Inflammatory macrophage (primary cell): ENCODE results near the gene AKR1D1.
"Not testable (repeated sequence)": the region's sequence is repeated elsewhere in the genome, so short reads cannot be mapped to it uniquely, and the experiment has no call there.

Experiments used
- DNase-seq, 2 donors: peaks; one replicate each; pipeline ENCODE4 v3.0.0-alpha.2; 2020 to 2022

AKR1D1 gene

GRCh38 chr7:138125119-138125518 lies 48.9 kb downstream of the AKR1D1 start:
- DNase-seq = peak; percentile 22 to 52

- peak; percentile 92 to 96 for DNase-seq
These were observed 49.4 kb downstream of the AKR1D1 start for GRCh38 chr7:138125598-138126111.

DNA sequence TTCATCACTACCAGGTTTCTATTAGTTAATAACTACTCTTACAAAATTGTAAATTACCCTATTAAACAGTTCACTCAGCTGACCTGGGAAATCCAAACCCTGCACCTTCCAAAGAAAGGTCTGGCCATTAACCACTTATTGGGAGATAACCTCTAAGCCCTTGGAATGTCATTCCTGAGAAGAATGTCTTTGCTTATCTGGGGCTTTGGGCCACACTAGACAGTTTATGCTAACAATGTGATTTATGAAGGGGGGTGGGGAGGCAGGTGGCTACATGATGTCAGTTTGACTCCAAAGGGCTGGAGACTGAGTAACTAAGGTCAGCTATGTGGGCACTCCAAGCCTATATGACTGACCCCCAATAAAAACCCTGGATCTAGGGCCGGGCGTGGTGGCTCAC lies 50.7 kb downstream of the AKR1D1 start:
- DNase-seq = no peak

DNA sequence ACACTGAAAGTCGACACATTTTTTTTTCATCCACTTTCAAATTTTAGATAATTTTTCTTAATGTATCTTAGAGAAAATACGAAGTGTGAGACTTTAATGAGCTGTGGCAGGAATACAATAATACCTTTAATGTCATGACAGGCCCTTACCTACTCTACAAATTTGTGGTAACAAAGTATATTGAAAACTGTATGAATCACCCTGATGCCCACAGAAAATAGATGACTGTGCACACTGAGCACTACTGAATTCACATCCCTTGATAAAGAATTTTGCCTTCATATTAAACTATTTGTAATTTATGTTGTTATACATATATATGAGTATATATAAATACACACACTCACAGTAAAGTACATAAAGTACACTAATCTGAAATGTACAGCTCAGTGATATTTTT lies 51.7 kb downstream of the AKR1D1 start:
- DNase-seq = no peak

- DNase-seq = no peak
These were observed 53.4 kb downstream of the AKR1D1 start for GRCh38 chr7:138129551-138130165.

DNA sequence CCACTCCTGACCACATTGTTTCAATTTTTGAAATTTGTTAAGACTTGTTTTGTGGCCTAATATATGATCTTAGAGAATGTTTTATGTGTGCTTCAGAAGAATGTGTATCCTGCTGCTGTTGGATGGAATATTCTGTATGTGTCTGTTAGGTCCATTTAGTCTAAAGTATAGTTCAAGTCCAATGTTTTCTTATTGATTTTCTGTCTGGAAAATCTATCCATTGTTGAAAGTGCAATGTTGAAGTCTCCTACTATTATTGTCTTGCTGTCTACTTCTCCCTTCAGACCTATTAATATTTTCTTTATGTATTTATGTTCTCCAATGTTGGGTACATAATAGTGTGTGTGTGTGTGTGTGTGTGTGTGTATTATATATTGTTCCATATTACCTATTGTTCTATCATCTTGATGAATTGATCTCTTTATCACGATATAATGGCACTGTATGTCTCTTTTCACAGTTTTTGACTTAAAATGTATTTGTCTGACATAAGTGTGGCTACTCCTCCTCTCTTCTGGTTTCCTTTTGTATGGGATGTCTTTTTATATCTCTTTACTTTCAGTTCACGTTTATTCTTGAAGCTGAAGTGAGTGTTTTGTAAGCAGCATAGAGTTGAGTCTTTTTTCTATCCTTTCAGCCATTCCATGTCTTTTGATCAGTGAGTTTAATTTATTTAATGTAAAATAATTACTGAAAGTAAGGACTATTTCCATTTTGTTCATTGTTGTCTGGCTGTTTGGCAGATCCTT lies 61.3 kb downstream of the AKR1D1 start:
- no peak for DNase-seq

GRCh38 chr7:138138244-138138643 lies 62.0 kb downstream of the AKR1D1 start:
- DNase-seq = no peak

DNA sequence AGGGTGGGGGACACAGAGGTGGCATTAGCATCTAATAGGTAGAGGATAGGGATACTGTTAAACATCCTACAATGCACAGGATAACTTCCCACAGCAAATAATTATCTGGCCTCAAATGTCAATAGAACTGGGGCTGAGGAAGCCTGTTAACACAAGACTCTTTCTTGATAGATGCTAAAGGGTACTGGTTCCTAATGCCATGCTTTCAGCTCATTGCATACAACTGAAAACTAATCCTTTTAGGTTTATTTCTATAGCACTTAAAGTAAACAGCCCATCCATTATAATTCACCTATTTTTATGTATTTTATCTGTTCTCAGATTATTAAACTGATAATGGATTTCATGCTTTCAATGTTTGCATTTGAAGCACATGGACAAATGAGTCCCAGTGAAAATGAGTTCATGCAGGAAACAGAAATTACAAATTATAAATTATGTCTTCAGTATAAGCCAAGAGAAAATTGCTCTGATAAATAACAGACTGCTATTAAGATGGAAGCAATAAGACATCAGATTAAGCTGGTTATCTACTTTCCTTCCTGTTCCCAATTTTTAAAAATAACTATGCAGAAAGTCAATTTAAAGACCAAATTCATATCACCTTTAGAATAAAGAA lies 66.4 kb downstream of the AKR1D1 start:
- DNase-seq = no peak

DNA sequence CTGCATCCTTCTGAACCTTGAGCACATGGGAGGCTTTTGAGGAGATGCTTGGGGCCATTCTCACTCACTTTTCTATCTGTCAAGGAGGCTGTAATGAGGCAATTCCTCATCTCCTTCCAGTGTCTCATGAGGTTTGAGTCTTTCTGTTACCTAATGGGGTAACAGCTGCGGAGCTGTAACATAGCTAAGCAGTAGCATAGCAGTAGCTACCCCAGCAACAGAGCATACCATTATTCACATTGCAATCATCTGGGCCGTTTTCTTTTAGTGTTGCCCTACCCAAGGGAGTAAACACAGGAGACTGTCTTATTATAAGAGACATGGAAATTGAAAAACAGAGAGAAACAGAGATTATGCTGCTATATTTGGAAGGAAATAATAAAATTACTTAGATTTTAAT lies 68.7 kb downstream of the AKR1D1 start:
- DNase-seq = no peak

- DNase-seq = not testable (repeated sequence)
These were observed 70.0 kb downstream of the AKR1D1 start for GRCh38 chr7:138146221-138146620.

- not testable (repeated sequence) for DNase-seq
These were observed 70.8 kb downstream of the AKR1D1 start for GRCh38 chr7:138146757-138147734.

DNA sequence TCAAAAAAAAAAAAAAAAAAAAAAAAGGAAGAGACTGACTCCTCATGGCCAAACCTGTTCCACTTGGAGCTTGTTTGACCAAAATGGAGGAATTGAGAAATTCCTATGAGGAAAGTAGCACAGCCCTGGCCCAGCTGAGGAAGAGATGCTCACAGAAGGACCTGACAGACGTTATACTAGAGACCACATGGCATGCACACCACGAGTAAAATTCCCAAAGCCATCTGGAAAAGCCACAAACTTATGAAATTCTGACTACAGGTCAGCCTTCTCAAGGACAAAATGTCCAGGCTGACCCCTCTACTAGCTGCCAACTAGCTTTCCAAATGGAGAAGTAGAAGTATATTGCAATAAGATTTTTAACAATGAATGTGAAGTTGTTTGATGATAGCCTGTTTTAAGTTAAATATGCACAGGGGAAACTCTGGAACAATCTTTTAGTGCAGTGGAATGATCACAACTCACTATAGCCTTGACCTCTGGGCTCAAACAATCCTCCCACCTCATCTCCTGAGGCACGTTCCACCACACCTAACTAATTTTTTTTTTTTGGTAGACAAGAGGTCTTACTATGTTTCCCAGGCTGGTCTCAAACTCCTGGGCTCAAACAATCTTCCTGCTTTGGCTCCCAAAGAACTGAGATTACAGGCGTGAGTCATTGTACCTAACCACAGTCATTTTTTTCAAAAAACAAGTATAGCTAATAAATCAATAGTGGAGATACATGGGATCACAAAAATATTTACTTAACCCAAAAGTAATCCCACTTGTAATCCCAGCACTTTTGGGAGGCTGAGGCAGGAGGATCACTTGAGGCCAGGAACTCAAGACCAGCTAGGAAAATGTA lies 75.7 kb downstream of the AKR1D1 start:
- no peak for DNase-seq

DNA sequence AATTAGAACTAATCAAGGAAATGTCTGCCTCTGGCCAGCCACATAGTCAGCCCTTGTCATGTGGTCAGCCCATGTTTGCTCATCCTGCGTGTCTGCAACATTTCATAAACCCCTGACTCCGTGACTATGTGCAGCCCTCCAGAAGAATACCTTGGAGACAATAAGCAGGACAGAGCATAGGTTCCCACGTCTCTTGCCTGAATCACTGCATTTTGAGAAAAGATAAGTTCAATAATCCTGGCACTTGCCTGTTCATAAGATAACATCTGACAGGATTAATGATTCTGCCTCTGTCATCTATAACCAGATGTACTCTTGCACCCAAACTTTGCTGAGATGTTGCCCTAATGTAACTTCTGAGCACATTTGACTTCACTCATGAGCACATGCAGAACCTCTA lies 78.4 kb downstream of the AKR1D1 start:
- no peak for DNase-seq

GRCh38 chr7:138157702-138158101 lies 81.4 kb downstream of the AKR1D1 start:
- no peak for DNase-seq

GRCh38 chr7:138158739-138159528 lies 82.7 kb downstream of the AKR1D1 start:
- DNase-seq = no peak

DNA sequence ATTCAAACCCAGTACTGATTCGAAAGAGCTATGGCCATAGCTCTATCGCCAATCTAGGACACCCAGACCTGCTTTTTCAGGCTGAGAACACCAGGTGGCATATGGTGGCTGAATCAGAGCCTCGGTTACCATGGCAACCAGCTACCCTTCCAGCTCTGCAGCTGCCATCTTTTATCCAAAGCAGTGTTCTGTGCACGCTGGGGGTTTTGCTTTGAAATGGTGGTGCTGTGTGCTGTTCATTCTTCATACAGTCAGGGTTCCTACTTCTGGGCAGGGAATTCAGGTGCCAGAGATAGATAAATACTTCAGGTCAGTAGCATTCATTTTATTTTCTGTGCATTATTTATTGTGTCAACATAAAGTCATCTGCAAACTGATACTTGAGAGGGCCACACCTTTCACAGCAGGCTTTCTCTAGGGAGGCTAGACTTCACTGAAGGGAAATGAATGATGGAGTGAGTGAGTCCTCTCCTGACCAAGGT lies 85.4 kb downstream of the AKR1D1 start:
- DNase-seq = peak; percentile 84 to 95

DNA sequence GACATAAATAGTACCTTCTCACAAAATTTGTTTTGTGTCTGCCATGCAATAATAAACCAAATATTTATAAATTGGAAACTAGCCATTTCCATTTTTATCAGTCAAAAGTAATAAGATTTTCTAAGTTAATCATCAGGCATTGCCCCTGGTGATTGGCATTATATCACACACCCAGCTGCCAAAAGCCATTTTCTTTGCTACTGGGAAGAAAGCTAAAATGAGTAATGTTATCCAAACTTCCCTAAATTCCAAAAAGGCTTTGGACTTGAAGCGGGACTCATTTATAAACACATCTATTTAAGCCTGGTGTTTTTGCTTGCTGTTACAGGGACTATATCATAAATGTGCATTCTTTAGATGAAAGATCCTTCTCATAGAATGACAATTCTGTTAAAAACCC lies 86.0 kb downstream of the AKR1D1 start:
- no peak for DNase-seq

- no peak for DNase-seq
These were observed 87.5 kb downstream of the AKR1D1 start for GRCh38 chr7:138163800-138164199.

DNA sequence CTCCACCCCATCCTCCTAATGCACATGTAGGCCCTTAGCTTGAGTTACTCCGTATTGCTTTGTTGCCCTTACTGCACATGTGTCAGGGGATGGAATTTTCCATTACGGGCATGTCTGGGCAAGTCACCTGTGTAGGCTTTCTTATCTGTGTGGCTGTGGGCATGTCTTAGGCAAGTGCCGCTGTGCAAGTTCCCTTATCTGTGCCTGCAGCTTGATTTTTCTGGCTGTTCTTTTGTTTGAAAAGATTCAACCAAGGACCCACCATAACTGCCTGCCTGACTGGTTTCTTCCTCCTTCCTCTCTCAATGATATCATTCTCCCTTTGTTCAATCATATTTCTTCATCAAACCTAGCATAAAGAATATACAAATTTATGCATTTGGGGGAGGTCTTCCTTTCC lies 88.5 kb downstream of the AKR1D1 start:
- DNase-seq = no peak

GRCh38 chr7:138166681-138167080 lies 90.4 kb downstream of the AKR1D1 start:
- no peak for DNase-seq

DNA sequence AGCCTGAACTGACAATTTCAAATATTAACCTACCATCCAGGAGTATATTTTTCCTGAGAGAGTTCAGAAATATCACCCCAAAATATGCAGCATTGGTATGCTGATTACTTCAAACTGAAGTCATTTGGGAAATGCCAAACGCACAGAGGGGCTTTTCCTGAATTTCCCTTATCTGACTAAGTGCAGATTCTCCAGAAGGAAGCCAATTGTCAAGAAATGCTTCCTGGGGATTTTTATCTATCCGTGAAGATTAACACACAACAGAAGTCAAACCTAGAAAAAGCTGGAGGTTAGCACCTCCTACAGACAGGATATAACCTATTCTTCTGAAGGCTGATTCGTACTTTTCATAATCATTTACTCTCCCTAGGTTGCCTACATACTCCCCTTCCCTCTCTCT lies 91.0 kb downstream of the AKR1D1 start:
- DNase-seq = no peak
